Rectal smooth muscle tissue (tissue), 1 donor: ENCODE data around the gene L3MBTL2.
"Not testable (repeated sequence)": the region's sequence is repeated elsewhere in the genome, so short reads cannot be mapped to it uniquely, and the experiment has no call there.

Experiments
- H3K27ac ChIP-seq: one replicate; pipeline ENCODE4 v1.7.0; 2013; ENCODE audit warnings: low read depth, low read length, inconsistent platforms
- H3K27me3 ChIP-seq: one replicate; pipeline ENCODE4 v1.7.0; 2013; ENCODE audit warnings: low read length; ENCODE audit not compliant: control insufficient read depth, insufficient read depth
- H3K36me3 ChIP-seq: one replicate; pipeline ENCODE4 v1.7.0; 2013; ENCODE audit warnings: low read length; ENCODE audit not compliant: control insufficient read depth, insufficient read depth
- H3K4me1 ChIP-seq: one replicate; pipeline ENCODE4 v1.7.0; 2013; ENCODE audit warnings: low read length; ENCODE audit not compliant: control insufficient read depth, insufficient read depth
- H3K4me3 ChIP-seq: one replicate; pipeline ENCODE4 v1.7.0; 2013; ENCODE audit warnings: low read length
- H3K9ac ChIP-seq: one replicate; pipeline ENCODE4 v1.7.0; 2013; ENCODE audit warnings: low read length

The L3MBTL2 gene

GRCh38 chr22:41249442-41249841 is 44.3 kb downstream of the L3MBTL2 start:
- Histone ChIP-seq H3K4me1 (no peaks in the 10 kb centered on the region), H3K36me3 (peaks cover 54% of the 10 kb centered on the region), H3K4me3 (no peak overlapping the region), H3K27me3 (no peaks in the 10 kb centered on the region), H3K27ac (no peak overlapping the region), H3K9ac (no peak overlapping the region)

- no peak overlapping the region for H3K4me3 ChIP-seq
- no peak overlapping the region for H3K27ac ChIP-seq
- H3K36me3 ChIP-seq = peaks cover 58% of the 10 kb centered on the region
- no peaks in the 10 kb centered on the region for H3K27me3 ChIP-seq
- no peaks in the 10 kb centered on the region for H3K4me1 ChIP-seq
- no peak overlapping the region for H3K9ac ChIP-seq
These were observed 45.0 kb downstream of the L3MBTL2 start for GRCh38 chr22:41250127-41250526.

- H3K27ac ChIP-seq = no peak overlapping the region
- H3K36me3 ChIP-seq = peaks cover 57% of the 10 kb centered on the region
- no peaks in the 10 kb centered on the region for H3K4me1 ChIP-seq
- H3K27me3 ChIP-seq = no peaks in the 10 kb centered on the region
- H3K9ac ChIP-seq = no peak overlapping the region
- H3K4me3 ChIP-seq = no peak overlapping the region
These were observed 47.3 kb downstream of the L3MBTL2 start for GRCh38 chr22:41252365-41252764.

GRCh38 chr22:41254230-41254629 is 49.1 kb downstream of the L3MBTL2 start:
- Histone ChIP-seq H3K36me3 (peaks cover 60% of the 10 kb centered on the region), H3K27me3 (no peaks in the 10 kb centered on the region), H3K4me3 (no peak overlapping the region)

GRCh38 chr22:41256254-41257253 is 51.4 kb downstream of the L3MBTL2 start:
- Histone ChIP-seq H3K4me3 (no peak overlapping the region), H3K36me3 (peaks cover 57% of the 10 kb centered on the region), H3K9ac (no peak overlapping the region), H3K27ac (no peak overlapping the region), H3K27me3 (no peaks in the 10 kb centered on the region), H3K4me1 (no peaks in the 10 kb centered on the region)

More at GRCh38 chr22:41254230-41254629, 49.1 kb downstream of the L3MBTL2 start:
- Histone ChIP-seq H3K9ac (no peak overlapping the region), H3K27ac (no peak overlapping the region), H3K4me1 (no peaks in the 10 kb centered on the region)

- H3K27me3 ChIP-seq = no peaks in the 10 kb centered on the region
- peaks cover 59% of the 10 kb centered on the region for H3K36me3 ChIP-seq
- H3K4me1 ChIP-seq = no peaks in the 10 kb centered on the region
- no peak overlapping the region for H3K27ac ChIP-seq
- H3K4me3 ChIP-seq = no peak overlapping the region
- no peak overlapping the region for H3K9ac ChIP-seq
These were observed 52.6 kb downstream of the L3MBTL2 start for GRCh38 chr22:41257696-41258095.

- not testable (repeated sequence) for H3K4me3 ChIP-seq, H3K27me3 ChIP-seq, H3K4me1 ChIP-seq, H3K9ac ChIP-seq, H3K27ac ChIP-seq
- H3K36me3 ChIP-seq = peaks cover 61% of the 10 kb centered on the region
These were observed 54.6 kb downstream of the L3MBTL2 start for GRCh38 chr22:41259756-41260155.

- peaks cover 57% of the 10 kb centered on the region for H3K36me3 ChIP-seq
These were observed 55.8 kb downstream of the L3MBTL2 start for GRCh38 chr22:41260871-41261270.

GRCh38 chr22:41261541-41262249 is 56.6 kb downstream of the L3MBTL2 start:
- no peak overlapping the region for H3K4me3 ChIP-seq
- H3K27ac ChIP-seq = no peak overlapping the region
- no peak overlapping the region for H3K9ac ChIP-seq
- no peaks in the 10 kb centered on the region for H3K4me1 ChIP-seq
- no peaks in the 10 kb centered on the region for H3K27me3 ChIP-seq
- peaks cover 52% of the 10 kb centered on the region for H3K36me3 ChIP-seq

More at GRCh38 chr22:41260871-41261270, 55.8 kb downstream of the L3MBTL2 start:
- no peak overlapping the region for H3K4me3 ChIP-seq
- no peaks in the 10 kb centered on the region for H3K27me3 ChIP-seq
- no peak overlapping the region for H3K27ac ChIP-seq
- no peaks in the 10 kb centered on the region for H3K4me1 ChIP-seq
- H3K9ac ChIP-seq = no peak overlapping the region

- H3K27me3 ChIP-seq = no peaks in the 10 kb centered on the region
- no peak overlapping the region for H3K27ac ChIP-seq
- no peak overlapping the region for H3K4me3 ChIP-seq
- H3K9ac ChIP-seq = no peak overlapping the region
- H3K4me1 ChIP-seq = no peaks in the 10 kb centered on the region
- peaks cover 52% of the 10 kb centered on the region for H3K36me3 ChIP-seq
These were observed 57.2 kb downstream of the L3MBTL2 start for GRCh38 chr22:41262250-41262765.

- peaks cover 54% of the 10 kb centered on the region for H3K36me3 ChIP-seq
- H3K9ac ChIP-seq = no peak overlapping the region
- H3K27ac ChIP-seq = no peak overlapping the region
- H3K4me3 ChIP-seq = no peak overlapping the region
- no peaks in the 10 kb centered on the region for H3K27me3 ChIP-seq
- no peaks in the 10 kb centered on the region for H3K4me1 ChIP-seq
These were observed 58.6 kb downstream of the L3MBTL2 start for GRCh38 chr22:41263704-41264103.

GRCh38 chr22:41264408-41264941 is 59.4 kb downstream of the L3MBTL2 start:
- peaks cover 52% of the 10 kb centered on the region for H3K36me3 ChIP-seq
- no peak overlapping the region for H3K4me3 ChIP-seq
- no peak overlapping the region for H3K27ac ChIP-seq
- no peak overlapping the region for H3K9ac ChIP-seq
- no peaks in the 10 kb centered on the region for H3K4me1 ChIP-seq
- no peaks in the 10 kb centered on the region for H3K27me3 ChIP-seq
